Fibroblast of skin of back (primary cell): ENCODE measurements around the gene TECTB. TPM values are rescaled to one million over a fixed set of nuclear protein-coding genes. Genes with fewer than 3 reads are reported as not detected.
"Not testable (repeated sequence)": the region's sequence is repeated elsewhere in the genome, so short reads cannot be mapped to it uniquely, and the experiment has no call there.

Experiments
- DNase-seq: peaks from one replicate; pipeline ENCODE4 v3.0.0-alpha.2; 2013
- polyA plus RNA-seq, 2 experiments: library from polyadenylated mRNA; unstranded; fragments of 120-200 nt; gene quantifications; one replicate each; pipeline ENCODE4 v1.2.1, GENCODE V29; 2013; ENCODE audit not compliant: insufficient read length in 2 of 2

TECTB gene
- polyA plus RNA-seq (2013, experiment 1 of 2; ENCODE audit: insufficient read length), result not detected
- not detected for polyA plus RNA-seq (2013, experiment 2 of 2; ENCODE audit: insufficient read length)

DNA sequence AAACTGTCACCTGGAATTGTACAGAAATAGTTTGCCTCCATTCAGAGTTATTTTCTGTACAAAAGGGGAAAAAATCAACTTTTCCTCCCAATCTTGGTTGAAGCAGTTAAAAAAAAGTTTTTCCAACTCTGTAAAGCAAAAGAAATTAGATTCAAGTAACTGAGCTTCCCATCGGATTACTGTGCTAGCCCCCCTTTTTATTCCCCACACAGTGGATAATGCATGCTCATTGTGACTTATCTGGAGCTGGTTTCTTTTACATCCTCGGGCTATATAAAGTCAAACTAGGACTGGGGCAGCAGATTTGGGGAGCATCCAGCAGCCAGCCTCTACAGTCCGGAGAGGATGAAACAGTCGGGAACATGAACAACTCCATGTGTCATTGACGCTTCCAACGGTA, at the start of gene TECTB:
Gene TECTB, plus strand, starts transcription at position 301 of the 400 bp plus-strand sequence. CDS start 335 bp downstream, outside the sequence.
- no peak for DNase-seq

DNA sequence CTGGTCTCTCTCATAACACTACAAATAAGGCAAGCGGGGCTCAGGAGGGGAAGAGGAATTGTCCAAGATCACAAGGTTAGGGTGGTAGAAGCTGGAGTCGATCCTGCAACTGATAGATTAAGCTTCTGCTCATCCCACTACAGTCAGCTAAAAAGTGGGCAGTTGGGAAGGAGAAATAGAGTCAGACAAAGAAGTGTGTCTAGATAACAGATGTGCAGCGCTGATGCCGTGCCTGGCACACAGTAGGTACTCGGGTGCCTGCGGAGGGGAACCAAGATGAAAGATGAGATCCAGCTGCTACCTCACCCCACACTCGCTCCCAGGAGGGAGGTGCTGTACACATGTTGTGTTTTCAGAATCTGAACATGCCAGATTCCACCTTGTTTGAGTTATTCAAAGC, 48.1 kb upstream of the TECTB start:
- DNase-seq, result no peak

DNA sequence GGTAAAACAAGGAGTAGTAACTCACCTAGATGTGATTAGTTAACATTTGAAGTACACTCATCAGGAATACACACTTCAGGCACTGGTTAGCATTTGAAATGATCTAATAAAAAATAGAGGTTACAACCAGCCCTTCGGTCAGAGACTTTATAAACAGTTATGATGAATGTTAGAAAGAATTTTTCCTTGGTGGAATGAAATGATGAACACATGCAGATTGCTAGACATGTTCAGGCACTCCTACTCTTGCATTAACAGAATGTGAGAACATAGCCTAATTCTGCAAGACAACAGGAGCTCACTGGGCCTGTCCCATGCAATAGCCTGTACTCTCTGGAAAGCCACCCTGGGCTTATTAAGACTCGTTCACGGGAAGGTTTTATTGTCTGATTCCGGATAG, 47.3 kb upstream of the TECTB start:
- DNase-seq, result no peak

DNA sequence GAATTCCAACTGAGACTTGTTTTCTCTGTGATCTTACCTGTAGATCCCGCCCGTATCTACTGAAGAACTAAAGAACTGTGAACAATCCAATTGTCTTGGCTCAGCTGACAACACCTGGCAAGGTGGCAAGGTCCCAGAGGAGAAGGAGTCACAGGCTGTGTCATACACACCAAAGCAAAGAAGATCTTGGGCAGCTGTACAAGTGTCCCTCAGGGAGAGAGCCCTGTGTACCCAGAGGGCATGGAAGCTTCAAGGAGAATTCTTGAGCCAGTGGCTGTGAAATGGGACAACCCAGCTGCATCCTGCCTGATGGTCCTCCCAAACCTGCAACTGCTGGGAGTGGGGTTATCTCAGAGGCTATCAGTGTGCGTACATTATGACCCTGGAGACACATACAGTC, 46.7 kb upstream of the TECTB start:
- no peak for DNase-seq

DNA sequence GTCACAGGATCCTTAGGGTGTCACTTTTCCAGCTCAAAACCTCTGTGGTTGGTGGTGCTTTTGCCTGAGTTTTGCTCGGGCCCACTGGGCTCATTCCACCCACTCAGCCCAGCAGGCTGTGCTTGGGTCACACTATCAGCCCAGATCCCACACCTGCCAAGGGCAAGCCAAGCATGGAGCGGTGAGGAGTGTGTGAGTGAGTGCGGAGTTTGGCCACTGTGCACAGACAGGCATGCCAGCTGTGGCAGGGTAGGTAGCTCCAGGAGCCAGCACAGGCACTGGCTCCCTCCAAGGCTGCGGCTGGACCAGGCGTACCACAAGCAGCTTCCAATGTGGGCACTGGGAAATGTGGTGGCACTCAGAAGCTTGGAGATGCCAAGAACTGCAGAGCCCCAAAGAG, 43.9 kb upstream of the TECTB start:
- no peak for DNase-seq

DNA sequence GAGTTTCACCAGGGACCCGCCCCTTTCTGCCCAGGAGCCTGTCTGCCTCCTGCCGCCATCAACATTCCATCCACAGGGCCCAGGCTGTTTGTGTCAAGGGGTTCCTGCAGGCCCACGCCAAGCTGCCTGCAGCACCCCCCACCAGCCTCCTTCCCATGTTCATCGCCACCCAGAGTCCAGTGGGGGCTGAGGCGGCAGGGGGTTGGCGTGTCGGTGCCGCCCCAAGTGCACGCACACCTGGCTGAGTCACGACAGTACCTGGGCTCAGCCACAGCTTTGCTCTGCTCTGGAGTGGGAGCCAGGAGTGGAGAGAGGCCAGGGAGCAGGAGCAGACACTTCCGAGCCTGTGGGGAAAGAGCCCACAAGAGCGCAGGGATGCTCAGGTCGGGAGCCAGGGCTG, 42.8 kb upstream of the TECTB start:
- no peak for DNase-seq

DNA sequence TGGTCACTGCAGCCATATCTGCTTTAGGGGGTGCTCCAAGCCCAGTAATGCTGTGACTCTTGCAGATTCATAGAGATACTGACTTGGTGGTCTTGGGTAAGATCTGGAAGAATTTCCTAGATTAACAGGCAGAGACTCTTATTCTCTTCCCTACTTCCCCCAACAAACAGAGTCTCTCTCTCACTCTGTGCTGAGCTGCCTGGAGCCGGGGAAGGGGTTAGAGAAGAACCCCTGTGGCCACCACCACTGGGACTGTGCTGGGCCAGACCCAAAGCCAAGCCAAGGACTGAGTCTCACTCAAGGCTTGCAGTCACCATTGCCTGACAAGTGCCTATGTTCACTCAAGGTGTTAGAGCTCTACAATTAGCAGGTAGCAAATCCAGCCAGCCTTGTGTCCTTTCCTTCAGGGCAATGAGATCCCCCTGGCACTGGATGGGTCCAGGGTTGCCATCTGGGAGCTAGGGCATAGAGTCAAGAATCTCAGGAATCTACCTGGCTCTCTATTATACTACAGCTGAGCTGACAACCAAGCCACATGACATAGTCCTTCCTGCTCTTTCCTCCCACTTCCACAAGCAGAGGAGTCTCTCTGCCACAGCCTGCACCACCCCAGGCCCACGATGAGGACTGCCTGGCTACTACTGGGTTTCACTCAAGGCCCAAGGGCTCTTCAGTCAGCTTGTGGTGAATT, 41.4 kb upstream of the TECTB start:
- no peak for DNase-seq

DNA sequence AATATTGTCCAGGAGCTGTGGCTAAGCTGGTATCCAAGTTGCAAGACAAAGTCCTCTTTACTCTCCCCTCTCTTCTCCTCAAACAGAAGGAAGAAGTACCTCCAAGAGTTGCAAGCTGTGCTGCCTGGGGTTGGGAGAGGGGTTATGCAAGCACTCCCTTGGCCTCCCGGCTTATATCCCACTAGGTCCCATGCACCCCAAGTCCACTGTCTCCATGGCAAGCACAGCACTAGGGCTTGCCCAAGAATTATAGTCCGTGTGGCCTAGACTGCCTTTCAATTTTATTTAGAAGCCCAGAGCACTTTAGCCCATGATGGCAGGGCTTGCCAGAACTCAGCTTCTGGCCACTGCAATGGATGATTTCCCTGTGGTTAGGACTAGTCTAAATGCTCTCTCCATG, 40.4 kb upstream of the TECTB start:
- DNase-seq, result no peak

DNA sequence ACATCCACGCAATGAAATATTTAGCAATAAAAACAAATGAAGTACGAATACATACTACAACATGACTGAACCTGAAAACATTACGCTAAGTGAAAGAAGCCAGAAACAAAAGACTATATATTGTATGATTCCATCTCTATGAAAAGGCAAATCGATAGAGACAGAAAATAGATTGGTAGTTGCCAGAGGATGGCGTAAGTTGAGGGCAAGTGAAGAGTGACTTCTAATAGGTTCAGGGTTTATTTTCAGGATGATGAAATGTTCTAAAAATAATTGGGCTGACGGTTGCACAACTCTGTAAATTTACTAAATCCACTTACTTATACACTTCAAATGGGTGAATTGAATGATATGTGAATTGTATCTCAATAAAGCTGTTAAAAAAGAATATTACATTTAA, 39.5 kb upstream of the TECTB start:
- DNase-seq, result no peak

DNA sequence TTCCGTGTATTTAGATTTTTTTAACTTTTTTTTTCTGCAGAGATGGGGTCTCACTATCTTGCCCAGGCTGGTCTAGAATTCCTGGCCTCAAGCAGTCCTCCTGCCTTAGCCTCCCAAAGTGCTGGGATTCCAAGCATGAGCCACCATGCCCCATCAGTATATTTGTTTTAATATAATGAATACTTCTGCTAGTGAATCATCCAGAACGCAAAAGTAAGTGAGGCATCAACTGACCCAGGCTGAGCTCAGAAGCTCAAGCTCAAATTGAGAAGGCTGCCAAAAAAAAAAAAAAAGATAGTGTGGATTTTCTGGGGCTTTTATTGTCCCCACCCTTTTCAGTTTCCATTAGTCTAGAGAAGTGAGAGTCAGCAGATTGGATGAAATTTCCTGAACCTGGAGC, 39.0 kb upstream of the TECTB start:
- peak; percentile 65 for DNase-seq

DNA sequence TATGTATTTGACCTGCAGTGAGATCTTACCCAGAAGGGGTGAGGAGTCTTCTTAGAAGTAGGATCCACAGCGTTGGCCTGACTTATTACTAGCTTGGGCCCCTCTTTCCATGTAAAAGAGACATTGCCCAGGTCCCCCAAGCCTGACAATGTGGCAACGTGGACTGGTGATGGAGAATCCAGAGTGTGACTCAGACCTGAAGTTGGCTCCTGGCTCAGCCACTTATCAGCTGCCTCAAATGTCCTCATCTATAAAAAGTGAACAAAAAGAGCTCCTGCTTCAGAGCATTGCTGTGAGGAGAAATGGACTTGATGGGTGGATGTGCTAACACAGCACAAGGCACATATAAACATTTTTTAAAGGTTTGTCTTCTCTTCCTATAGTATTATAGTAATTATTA, 35.4 kb upstream of the TECTB start:
- DNase-seq, result no peak

DNA sequence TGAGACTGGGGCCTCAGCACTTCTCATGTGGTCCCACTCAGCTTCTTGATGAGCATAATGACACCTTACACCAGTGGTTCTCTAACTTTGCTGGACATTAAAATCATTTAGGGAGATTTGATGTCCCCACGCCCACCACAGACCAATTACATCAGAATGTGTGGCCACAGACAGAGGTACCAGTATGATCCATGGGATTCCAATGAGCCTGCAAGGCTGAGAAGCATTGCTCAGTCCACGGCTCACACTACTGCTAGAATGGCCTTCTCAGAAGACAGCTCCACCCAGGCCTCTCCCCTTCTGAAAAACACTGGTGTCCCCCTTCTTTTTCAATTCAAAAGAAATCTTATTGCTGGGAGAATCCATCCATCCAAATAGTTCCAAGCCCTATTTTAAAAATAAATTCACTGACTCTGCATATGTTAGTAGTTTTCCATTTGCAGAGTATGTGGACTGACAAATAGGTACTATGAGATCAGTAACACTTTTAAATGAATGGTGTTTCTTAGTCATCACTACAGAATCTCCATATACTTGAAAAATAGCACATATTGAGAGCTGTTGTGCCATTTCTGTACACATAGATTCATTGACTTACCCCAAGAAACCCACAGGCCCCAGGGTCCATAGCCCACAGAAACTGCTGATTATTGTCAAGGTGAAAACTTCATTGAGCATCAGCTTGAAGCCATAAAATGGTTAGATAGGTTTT, 34.5 kb upstream of the TECTB start:
- DNase-seq, result no peak

DNA sequence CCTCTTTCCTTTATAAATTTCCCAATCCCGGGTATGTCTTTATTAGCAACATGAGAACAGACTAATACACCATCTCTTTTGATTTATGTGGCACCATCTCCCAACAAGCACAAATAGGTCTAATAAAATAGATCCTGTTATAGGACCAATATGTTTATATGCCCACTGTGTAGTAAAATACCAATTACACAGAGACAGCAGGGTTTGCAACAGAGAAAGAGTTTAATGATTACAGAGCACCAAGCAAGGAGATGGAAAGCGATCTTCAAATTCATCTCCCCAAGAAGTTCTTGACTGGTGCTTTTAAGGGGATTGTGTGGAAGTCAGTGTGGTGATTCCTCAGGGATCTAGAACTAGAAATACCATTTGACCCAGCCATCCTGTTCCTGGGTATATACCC, 33.5 kb upstream of the TECTB start:
- DNase-seq, result no peak

DNA sequence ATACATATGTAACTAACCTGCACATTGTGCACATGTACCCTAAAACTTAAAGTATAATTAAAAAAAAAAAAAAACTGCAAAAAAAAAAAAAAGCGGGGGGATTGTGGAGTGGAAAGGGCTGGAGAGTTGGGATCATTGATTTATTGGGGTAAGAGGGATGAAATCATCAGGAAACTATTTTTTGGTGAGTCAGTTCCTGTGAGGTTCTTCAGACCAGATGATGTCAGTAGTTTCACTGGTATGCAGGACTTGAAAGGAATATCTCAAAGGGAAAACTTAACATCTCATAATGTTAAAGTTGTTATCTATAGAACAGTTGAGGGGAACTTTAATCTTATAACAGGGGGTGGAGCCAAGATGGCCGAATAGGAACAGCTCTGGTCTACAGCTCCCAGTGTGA, 32.6 kb upstream of the TECTB start:
- peak; percentile 73 for DNase-seq

DNA sequence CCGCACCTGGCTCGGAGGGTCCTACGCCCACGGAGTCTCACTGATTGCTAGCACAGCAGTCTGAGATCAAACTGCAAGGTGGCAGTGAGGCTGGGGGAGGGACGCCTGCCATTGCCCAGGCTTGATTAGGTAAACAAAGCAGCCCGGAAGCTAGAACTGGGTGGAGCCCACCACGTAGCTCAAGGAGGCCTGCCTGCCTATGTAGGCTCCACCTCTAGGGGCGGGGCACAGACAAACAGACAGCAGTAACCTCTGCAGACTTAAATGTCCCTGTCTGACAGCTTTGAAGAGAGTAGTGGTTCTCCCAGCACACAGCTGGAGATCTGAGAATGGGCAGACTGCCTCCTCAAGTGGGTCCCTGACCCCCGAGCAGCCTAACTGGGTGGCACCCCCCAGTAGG, 32.0 kb upstream of the TECTB start:
- not testable (repeated sequence) for DNase-seq

DNA sequence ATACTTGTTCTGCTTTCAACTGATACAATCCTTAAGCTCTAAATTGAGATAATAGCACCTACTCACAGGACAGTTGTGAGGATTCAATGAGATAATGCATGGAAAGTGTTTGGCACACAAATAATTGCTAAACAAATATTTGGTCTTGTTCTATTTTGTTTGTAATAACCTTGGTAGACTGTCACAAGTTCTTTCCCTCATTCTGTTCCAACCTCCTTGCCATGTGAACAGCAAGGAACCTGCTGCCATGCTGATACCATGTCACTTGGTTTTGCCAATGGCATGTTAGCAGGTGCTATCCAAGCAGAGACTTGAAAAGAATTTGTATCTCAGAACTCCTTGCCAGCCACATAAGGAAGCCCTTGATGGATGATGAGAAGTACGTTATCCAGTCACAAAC, 24.8 kb upstream of the TECTB start:
- no peak for DNase-seq

DNA sequence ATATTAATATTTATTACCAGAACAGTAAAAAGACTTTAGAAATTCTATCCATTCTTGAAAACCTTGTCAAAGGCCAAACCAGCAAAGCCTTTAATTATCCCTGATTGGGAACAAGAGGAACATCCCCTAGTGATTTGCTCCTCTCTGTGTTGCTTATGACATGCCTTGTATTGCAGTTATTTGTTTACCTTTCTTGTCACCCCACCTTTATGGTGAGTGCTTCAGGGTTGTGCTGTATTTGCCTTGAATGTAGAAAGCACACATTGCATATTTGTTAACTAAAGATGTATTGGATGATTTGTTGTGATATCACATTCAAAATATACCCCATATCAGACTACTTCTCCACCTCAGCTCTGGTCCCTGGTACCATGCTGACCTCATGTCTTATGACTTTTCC, 23.5 kb upstream of the TECTB start:
- DNase-seq, result no peak

DNA sequence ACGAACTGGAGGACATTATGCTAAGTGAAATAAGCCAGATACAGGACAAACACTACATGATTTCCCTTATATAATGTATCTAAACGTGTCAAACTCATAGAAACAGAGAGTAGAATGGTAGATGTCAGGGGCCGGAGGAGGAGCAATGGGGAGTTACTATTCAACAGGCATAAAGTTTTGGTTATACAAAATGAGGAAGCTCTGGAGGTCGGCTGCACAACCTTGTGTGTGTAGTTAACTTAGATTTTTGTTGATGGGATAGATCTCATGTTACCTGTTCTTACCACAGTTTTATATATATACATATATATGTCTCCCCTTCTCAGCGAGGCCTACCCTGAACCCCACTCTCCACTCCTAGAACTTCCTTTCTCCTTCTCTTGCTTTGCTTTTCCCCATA, 22.4 kb upstream of the TECTB start:
- no peak for DNase-seq

DNA sequence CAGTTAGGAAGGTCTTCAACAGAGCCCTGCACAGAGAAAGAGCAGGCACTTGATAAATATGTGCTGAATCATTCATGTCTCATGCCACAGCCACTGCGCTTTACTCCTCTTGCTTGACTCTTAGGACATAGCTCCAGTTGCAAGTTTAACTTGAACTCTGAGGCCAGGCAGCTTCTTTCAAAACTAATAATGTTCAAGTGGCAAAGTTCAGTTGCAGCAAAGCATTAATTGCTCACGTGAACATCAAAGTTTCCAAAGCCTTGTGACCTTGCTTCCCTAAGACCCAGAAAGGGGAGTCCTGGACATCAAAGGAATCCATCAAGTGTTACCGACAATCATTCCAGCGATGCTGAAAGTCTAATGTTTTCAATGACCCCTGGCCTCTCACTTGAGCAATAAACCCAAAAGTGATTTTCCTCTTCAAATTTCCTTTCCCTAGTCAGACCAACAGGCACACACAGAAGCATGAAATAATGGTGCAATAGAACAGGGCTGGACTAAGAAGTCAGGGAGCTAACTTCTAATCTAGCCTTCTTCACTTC, 21.8 kb upstream of the TECTB start:
- peak; percentile 74 for DNase-seq

DNA sequence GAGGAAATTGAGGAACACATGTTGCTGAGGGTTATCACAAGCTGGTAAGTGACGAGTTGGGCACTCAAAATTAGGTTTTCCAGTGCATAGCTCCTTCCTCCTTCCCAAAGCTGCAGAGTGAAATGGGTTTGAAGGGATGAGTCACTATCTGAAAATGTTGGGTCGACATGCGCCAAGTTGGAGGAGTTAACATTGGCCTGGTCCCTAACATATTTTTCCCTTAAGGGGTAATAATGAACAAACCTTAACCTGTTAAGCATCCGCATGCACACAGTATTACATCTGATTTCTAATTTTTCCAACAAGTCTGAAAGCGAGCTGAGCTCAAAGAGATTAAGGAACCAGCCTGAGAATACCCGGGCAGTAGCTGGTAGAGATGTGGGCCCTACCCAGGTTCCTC, 20.7 kb upstream of the TECTB start:
- peak; percentile 54 for DNase-seq

DNA sequence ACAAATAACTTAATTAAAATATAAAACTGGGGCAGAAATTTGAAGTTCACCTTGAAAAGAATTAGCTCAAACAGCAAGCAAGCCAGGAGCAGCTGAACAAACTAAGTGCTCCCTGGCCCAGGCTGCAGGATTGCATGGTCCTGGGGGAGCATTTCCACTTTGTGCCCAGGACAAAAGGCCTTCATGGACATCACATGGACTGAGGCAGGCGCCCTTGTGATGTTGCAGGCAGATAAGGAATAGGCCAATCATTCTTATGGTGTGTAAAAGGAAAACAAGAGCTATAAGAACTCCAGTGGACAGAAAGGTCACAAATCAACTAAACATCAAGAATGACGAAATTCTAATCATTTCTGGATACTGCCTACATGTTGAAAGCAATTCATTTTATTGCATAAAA, 17.5 kb upstream of the TECTB start:
- DNase-seq, result no peak

DNA sequence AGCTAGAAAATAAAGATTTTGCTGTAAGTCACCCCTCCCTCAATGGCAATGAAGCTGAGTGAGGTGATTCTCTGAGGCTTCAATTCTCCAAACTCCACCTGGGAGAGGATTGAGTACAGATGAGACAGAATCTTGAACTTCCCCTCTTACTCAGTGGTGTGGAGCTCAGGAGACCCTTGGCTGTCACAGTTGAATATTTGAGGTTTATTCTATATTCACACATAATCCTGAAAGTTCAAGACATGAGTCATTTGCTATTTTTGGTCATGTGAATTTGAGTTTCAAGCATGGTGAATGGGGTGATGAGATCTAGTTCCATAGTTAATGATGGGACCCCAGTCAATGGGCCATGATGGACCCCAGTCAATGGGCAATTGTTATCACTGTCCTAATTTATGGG, 13.9 kb upstream of the TECTB start:
- peak; percentile 86 for DNase-seq

DNA sequence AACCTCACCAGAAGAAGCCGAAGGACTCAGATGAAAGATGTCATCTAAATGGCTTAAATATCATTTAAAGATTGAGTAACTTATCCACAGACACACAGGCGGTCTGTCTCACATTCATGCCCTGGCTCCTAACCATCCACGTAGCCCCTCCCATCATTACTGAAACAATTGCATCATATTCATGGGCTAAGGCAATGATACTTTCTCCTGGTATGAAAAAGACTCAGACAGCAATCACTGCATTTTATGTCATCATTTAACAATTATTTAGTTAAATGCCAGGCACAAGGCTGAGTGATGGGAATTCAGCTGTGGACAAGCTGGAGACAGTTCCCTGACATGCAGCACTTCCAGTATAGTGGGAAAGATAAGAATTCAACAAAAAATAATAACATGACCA, 11.2 kb upstream of the TECTB start:
- peak; percentile 89 for DNase-seq

DNA sequence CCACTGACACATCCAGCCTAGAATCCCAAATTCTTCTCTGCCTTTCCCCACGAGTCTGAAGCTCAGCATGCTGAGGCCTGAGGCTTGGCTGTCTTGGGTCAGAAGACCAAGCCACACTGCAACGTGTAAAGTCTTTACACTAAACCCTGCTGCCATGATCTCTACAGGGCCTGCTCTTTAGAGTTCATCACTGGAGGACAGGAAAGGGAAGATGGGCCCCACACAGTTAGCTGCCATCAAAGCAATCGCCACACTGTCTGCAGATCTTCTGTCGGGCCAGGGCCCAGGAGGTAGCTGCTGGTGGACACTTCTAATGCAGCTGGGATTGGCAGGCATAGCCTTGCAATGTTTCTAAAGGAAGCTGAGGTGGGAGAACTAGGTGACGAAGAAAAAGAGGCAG, 8.4 kb upstream of the TECTB start:
- no peak for DNase-seq
